ENCODE measurements around the gene ZMYND8.
A peak's percentile ranks its signal among the peaks of the same experiment; 100 is the strongest.

The ZMYND8 gene

GRCh38 chr20:47202733-47203667 is 153.5 kb downstream of the ZMYND8 start:
- TF ChIP-seq ZFX (IDR thresholded peaks at IDR 0.05; ENCODE audit: borderline replicate concordance) (no peak), CTCF (IDR thresholded peaks at IDR 0.05) (no peak)
- H3K27ac ChIP-seq: no peak overlapping the region

GRCh38 chr20:47201074-47201730 is 155.3 kb downstream of the ZMYND8 start:
- peak overlapping the region; percentile 69 for H3K27ac ChIP-seq
- no peak for TF ChIP-seq CTCF (IDR thresholded peaks at IDR 0.05)
- no peak for TF ChIP-seq ZFX (IDR thresholded peaks at IDR 0.05; ENCODE audit: borderline replicate concordance)

GRCh38 chr20:47198996-47199552 is 157.4 kb downstream of the ZMYND8 start:
- no peak overlapping the region for H3K27ac ChIP-seq
- TF ChIP-seq CTCF (IDR thresholded peaks at IDR 0.05) (no peak), ZFX (IDR thresholded peaks at IDR 0.05; ENCODE audit: borderline replicate concordance) (no peak)

- H3K27ac ChIP-seq: no peak overlapping the region
- TF ChIP-seq CTCF (IDR thresholded peaks at IDR 0.05) (no peak), ZFX (IDR thresholded peaks at IDR 0.05; ENCODE audit: borderline replicate concordance) (no peak)
Observed at GRCh38 chr20:47198254-47198671, 158.2 kb downstream of the ZMYND8 start.

- no peak overlapping the region for H3K27ac ChIP-seq
- TF ChIP-seq ZFX (IDR thresholded peaks at IDR 0.05; ENCODE audit: borderline replicate concordance): no peak
- peak; percentile 97 for TF ChIP-seq CTCF (IDR thresholded peaks at IDR 0.05)
Observed at GRCh38 chr20:47196091-47197081, 160.1 kb downstream of the ZMYND8 start.

- TF ChIP-seq ZFX (IDR thresholded peaks at IDR 0.05; ENCODE audit: borderline replicate concordance): no peak
- no peak for TF ChIP-seq CTCF (IDR thresholded peaks at IDR 0.05)
- no peak overlapping the region for H3K27ac ChIP-seq
Observed at GRCh38 chr20:47195573-47195972, 160.9 kb downstream of the ZMYND8 start.
